Measurements from ENCODE around the gene KCNT1.

DNA sequence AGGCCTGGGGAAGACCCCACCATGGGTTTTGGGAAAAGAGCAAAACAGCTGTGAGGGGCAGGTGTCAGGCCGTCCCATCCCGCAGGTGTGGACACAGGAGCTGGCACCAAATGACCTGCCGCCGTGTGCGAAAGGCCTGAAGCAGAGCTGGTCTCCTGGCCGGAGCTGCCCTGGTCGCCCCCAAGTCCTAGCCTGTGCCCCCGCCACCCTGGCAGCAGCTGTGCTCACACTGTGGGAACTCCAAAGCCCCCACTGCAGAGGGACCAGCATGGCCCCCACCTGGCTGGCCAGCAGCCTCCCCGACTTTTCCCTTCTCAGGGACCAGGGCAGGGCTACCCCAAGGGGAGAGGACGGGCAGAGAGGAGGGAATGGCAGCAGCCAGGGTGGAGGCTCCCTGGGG lies 88.4 kb downstream of the KCNT1 start:
- TF ChIP-seq, protein P1, sequence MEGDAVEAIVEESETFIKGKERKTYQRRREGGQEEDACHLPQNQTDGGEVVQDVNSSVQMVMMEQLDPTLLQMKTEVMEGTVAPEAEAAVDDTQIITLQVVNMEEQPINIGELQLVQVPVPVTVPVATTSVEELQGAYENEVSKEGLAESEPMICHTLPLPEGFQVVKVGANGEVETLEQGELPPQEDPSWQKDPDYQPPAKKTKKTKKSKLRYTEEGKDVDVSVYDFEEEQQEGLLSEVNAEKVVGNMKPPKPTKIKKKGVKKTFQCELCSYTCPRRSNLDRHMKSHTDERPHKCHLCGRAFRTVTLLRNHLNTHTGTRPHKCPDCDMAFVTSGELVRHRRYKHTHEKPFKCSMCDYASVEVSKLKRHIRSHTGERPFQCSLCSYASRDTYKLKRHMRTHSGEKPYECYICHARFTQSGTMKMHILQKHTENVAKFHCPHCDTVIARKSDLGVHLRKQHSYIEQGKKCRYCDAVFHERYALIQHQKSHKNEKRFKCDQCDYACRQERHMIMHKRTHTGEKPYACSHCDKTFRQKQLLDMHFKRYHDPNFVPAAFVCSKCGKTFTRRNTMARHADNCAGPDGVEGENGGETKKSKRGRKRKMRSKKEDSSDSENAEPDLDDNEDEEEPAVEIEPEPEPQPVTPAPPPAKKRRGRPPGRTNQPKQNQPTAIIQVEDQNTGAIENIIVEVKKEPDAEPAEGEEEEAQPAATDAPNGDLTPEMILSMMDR (IDR thresholded peaks at IDR 0.05) = no peak
- TF ChIP-seq POLR2AphosphoS5 (IDR thresholded peaks at IDR 0.05; ENCODE audit: insufficient read depth in 1 of 2, low read depth in 1 of 2) (no peak), POLR2A (IDR thresholded peaks at IDR 0.05) (no peak)

Measured in vagina (tissue), 2 donors.